Natural killer cell (primary cell): Measurements from ENCODE around the gene HDLBP. TPM values are rescaled to one million over a fixed set of nuclear protein-coding genes. Genes with fewer than 3 reads are reported as not detected.
A peak's percentile ranks its signal among the peaks of the same experiment; 100 is the strongest.

Source experiments
- ATAC-seq, 3 donors: fragments of 150-1000 bp in 2 of 3; fragments of 200-7000 bp in 1 of 3; cut with Tn5 transposase; 1 replicate in 1 of 3; 2 replicates in 2 of 3; pipeline ENCODE4 v1.10.0; 2021; ENCODE audit warnings: mild to moderate bottlenecking in 2 of 3, moderate library complexity in 2 of 3
- DNase-seq, 2 donors: peaks; one replicate each; pipeline versions ENCODE4 v3.0.0 to v3.0.0-alpha.2; 2013 to 2021; ENCODE audit warnings: mixed read lengths in 1 of 2
- H3K27ac ChIP-seq: one replicate; pipeline ENCODE4 v1.5.1; 2013; ENCODE audit warnings: mild to moderate bottlenecking, low read length
- H3K27me3 ChIP-seq: one replicate; pipeline ENCODE4 v1.6.1; 2013; ENCODE audit warnings: low read length; ENCODE audit not compliant: control insufficient read depth, insufficient read depth
- H3K36me3 ChIP-seq: one replicate; pipeline ENCODE4 v1.6.1; 2013; ENCODE audit warnings: low read length; ENCODE audit not compliant: control insufficient read depth, insufficient read depth
- H3K4me1 ChIP-seq: one replicate; pipeline ENCODE4 v1.6.1; 2013; ENCODE audit warnings: low read length; ENCODE audit not compliant: control insufficient read depth, insufficient read depth
- H3K4me3 ChIP-seq: one replicate; pipeline ENCODE4 v1.5.1; 2013; ENCODE audit warnings: low read length
- H3K9me3 ChIP-seq: one replicate; pipeline ENCODE4 v1.6.1; 2013; ENCODE audit warnings: low read length; ENCODE audit not compliant: control insufficient read depth, insufficient read depth
- H3K27ac Mint-ChIP-seq, 2 donors: one replicate each; pipeline ENCODE4 v1.8.0; 2022; ENCODE audit warnings: mild to moderate bottlenecking in 2 of 2, mixed read lengths in 2 of 2, moderate library complexity in 1 of 2
- H3K27me3 Mint-ChIP-seq, 2 donors: one replicate each; pipeline ENCODE4 v1.8.0; 2022; ENCODE audit warnings: low read depth in 2 of 2, mixed read lengths in 2 of 2
- H3K36me3 Mint-ChIP-seq: one replicate; pipeline ENCODE4 v1.8.0; 2022; ENCODE audit warnings: mixed read lengths
- H3K4me1 Mint-ChIP-seq, 2 donors: one replicate each; pipeline ENCODE4 v1.8.0; 2022; ENCODE audit warnings: mixed read lengths in 2 of 2
- H3K4me3 Mint-ChIP-seq: one replicate; pipeline ENCODE4 v1.8.0; 2022; ENCODE audit warnings: mild to moderate bottlenecking, moderate library complexity, mixed read lengths
- H3K9me3 Mint-ChIP-seq, 2 donors: one replicate each; pipeline ENCODE4 v1.8.0; 2022; ENCODE audit warnings: mixed read lengths in 2 of 2
- CTCF ChIP-seq: fragments of 200-600 bp; IDR thresholded peaks from one replicate; pipeline ENCODE4 v1.8.0; 2022; ENCODE audit warnings: antibody characterized with exemption
- WGBS: methylation state at CpG from one replicate; pipeline ENCODE4 v1.1.7; 2013; ENCODE audit warnings: missing lambda C conversion rate; ENCODE audit not compliant: insufficient coverage; 5-methylcytosine and 5-hydroxymethylcytosine counted together
- intact Hi-C: fragments of 100-400 bp; cut with micrococcal nuclease; formaldehyde crosslinking; loops from one replicate; pipeline ENCODE4 v1.14.2; 2022
- total RNA-seq, 4 donors: library from RNA; stranded (reverse); fragments of 120-200 nt in 1 of 4; gene quantifications; one replicate each; pipeline versions ENCODE4 v1.2.3 to v1.2.4, GENCODE V29; 2013 to 2022

HDLBP gene
- total RNA-seq, 3 donors from 2014 or later (not counting 1 experiment from before 2014, with no cell fraction given), result 170 to 200 (median 177) TPM

- peak overlapping the region; percentile 27 to 30 for H3K27ac Mint-ChIP-seq
- H3K9me3 Mint-ChIP-seq, result no peaks in the 10 kb centered on the region
- H3K9me3 ChIP-seq, result no peaks in the 10 kb centered on the region
- H3K4me3 ChIP-seq, result no peak overlapping the region
- DNase-seq (no peak), ATAC-seq (no peak)
- H3K27me3 Mint-ChIP-seq, result no peaks in the 10 kb centered on the region
- H3K36me3 Mint-ChIP-seq, result peaks cover 12% of the 10 kb centered on the region
- TF ChIP-seq CTCF, result no peak
- peaks cover 38% of the 10 kb centered on the region for H3K36me3 ChIP-seq
- no peak overlapping the region for H3K4me3 Mint-ChIP-seq
- H3K27me3 ChIP-seq, result no peaks in the 10 kb centered on the region
- no peak overlapping the region for H3K27ac ChIP-seq
- 94% methylated on average over 2 of the region's 4 CpGs for WGBS
- H3K4me1 Mint-ChIP-seq, result peaks cover 15 to 28% of the 10 kb centered on the region in 2 donors
- intact Hi-C loops, result no loop called here
- no peaks in the 10 kb centered on the region for H3K4me1 ChIP-seq
Observed at GRCh38 chr2:241330616-241330981, 15.1 kb upstream of the HDLBP start.

DNA sequence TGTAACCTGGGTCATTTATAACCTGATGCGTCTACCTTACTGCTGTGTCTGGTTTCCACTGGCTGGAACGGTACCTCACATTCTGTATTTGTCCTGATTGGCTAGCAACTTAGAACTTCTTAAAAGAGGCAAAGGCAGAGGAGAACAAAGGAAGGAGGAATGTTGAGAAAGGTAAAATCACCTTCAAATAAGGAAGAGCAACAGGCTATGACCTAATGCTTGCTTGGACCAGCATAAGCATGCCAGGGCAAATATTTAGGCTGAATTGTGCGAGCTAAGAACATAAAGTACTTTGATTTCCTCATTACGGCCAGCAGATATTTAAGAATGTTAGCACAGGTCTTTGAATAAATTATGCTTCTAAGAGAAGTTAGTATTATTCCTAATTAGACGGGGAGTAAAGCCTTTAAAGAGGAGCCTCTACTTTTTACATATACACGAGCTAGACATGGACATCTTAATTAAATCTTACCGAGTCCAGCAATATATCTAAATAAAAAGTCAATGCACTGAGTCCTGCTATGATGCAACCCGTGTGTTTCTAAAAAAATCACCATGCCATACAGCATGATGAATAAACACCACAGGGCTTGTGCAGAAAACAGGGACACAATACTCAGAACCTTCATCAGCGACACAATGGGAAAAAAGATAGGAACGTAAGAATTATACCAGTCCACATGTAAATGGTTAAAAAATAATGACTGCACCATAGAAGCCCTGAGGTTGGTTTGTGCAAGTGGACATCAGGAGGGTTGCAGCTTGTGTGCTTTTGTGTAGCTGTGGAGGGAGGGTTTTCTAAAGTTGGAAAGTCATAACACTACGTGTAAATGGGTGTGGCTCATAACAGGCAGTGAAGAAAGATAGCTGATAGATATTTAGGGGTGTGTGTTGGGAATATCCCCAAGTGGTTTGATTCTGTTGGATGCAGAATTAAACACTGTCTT, 14.5 kb upstream of the HDLBP start:
- Mint-ChIP-seq H3K4me3 (no peak overlapping the region), H3K9me3 (no peaks in the 10 kb centered on the region), H3K4me1 (peaks cover 19 to 34% of the 10 kb centered on the region in 2 donors), H3K27me3 (no peaks in the 10 kb centered on the region), H3K36me3 (peaks cover 12% of the 10 kb centered on the region), H3K27ac (peak overlapping the region; percentile 27 to 30)
- no peak overlapping the region for H3K27ac ChIP-seq
- no peaks in the 10 kb centered on the region for H3K27me3 ChIP-seq
- ATAC-seq (no peak), DNase-seq (no peak)
- no peak for TF ChIP-seq CTCF
- intact Hi-C loops, result no loop called here
- no peak overlapping the region for H3K4me3 ChIP-seq
- no peaks in the 10 kb centered on the region for H3K9me3 ChIP-seq
- peaks cover 37% of the 10 kb centered on the region for H3K36me3 ChIP-seq
- no peaks in the 10 kb centered on the region for H3K4me1 ChIP-seq
- WGBS, result 94% methylated on average over 11 of the region's 11 CpGs

- Mint-ChIP-seq H3K36me3 (peaks cover 12% of the 10 kb centered on the region), H3K4me1 (peaks cover 38 to 40% of the 10 kb centered on the region in 2 donors)
- intact Hi-C loops, result no loop called here
Observed at GRCh38 chr2:241325257-241325656, 9.8 kb upstream of the HDLBP start.

More at GRCh38 chr2:241325257-241325656, 9.8 kb upstream of the HDLBP start:
- TF ChIP-seq CTCF, result no peak
- Mint-ChIP-seq H3K4me3 (no peak overlapping the region), H3K9me3 (no peaks in the 10 kb centered on the region), H3K27me3 (no peaks in the 10 kb centered on the region), H3K27ac (peak overlapping the region; percentile 4 to 41)
- Histone ChIP-seq H3K4me3 (no peak overlapping the region), H3K9me3 (no peaks in the 10 kb centered on the region), H3K36me3 (peaks cover 37% of the 10 kb centered on the region), H3K27ac (no peak overlapping the region), H3K27me3 (no peaks in the 10 kb centered on the region), H3K4me1 (peaks cover 4% of the 10 kb centered on the region)
- ATAC-seq (no peak), DNase-seq (no peak)
- WGBS, result 100% methylated on average over 1 of the region's 1 CpG
